GM19397 (cell line): Measurements from ENCODE around the gene LCNL1.
A peak's percentile ranks its signal among the peaks of the same experiment; 100 is the strongest.

ENCODE experiments used
- ATAC-seq: cut with Tn5 transposase; IDR thresholded peaks from one replicate; pipeline ENCODE4 v1.9.1; 2021; ENCODE audit warnings: mild to moderate bottlenecking, moderate library complexity; ENCODE audit not compliant: unreplicated experiment

LCNL1 gene

DNA sequence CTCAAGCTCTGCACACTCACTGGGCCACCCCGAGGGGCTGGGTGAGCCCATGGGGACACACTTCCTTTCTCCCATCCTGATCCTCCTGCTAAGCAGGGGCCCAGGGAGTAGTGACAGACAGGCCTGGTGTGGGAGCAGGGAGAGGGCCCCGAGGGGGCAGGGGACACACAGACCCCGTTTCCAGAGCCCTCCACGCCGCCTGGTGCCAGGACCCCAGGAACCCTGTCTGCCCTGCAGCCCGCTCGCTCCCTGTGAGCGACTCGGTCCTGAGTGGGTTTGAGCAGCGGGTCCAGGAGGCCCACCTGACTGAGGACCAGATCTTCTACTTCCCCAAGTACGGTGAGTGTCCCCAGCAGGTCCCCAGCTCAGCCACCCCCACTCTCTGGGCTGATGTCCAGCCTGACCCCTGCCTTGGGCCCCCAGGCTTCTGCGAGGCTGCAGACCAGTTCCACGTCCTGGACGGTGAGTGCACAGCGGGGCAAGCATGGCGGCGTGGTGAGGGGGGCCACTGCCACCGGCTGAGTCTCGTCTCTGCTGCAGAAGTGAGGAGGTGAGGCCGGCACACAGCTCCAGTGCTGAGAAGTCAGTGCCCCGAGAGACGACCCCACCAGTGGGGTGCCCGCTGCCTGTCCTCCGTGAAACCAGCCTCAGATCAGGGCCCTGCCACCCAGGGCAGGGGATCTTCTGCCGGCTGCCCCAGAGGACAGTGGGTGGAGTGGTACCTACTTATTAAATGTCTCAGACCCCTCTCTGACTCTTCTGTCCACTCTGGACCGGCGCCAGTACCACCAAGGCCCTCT is 36.4 kb upstream of the LCNL1 start:
- ATAC-seq: no peak

DNA sequence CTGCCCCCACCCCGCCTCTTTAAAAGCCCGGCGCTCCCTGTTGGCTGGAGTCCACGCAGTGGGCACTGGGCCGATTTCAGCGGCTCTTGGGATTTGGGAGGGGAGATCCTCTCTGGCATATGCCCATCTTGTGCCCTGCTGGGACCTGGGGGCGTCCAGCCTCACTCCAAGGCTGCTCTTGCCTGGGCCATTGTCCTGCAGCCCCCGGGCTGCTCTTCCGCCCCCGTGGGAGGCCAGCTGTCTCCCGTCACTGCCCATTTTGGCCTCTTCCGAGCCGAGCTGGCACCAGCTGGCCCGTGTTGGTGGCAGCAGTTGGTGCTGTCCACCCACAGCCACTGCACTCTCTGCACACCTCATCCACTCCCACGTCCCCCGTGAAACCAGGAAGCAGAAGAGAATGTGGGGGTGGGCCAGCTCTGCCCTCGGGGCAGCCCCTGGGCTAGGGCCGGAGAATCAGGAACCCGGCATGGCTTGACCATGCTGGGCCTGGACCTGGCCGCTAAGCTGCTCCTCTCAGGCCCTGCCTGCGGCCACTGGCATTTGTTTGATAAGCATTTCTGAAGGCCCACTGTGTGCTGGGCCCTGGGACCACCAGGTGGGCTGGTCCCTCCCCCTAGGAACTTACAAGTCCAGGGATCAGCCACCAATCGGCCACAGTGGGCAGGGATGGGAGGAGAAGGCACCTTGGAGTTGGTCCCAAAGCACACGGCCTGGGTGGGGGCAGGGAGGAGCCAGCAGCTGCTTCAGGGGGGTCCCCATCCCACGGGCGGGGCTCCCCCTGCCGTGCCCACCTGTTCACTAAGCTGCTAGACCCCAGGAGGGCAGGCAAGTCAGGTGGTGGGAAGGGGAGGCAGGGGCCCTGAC is 35.5 kb upstream of the LCNL1 start:
- no peak for ATAC-seq

DNA sequence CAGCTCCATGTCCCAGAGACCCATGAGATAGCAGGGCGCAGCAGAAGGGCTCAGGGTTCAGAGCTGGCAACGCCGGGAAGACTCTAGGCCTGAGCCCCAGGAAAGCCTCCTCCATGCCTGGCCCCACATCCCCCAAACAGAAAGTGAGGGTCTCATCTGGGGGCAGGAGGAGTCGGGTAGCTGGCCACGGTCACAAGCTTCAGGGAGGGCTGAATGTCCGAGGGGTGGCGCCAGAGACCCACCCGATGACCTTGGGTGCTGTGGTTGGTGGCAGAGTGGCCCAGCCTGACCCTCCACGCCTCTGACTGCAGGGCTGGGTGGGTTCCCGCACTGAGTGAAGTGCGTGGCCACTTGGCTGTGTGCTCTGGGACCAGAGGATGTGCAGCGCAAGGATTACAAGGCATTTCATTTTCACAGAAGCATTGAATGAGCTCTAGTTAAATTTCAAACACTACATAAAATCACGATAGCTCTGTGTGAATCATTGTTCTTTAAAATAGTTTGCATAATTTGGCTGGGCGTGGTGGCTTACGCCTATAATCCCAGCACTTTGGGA is 34.8 kb upstream of the LCNL1 start:
- ATAC-seq: no peak

DNA sequence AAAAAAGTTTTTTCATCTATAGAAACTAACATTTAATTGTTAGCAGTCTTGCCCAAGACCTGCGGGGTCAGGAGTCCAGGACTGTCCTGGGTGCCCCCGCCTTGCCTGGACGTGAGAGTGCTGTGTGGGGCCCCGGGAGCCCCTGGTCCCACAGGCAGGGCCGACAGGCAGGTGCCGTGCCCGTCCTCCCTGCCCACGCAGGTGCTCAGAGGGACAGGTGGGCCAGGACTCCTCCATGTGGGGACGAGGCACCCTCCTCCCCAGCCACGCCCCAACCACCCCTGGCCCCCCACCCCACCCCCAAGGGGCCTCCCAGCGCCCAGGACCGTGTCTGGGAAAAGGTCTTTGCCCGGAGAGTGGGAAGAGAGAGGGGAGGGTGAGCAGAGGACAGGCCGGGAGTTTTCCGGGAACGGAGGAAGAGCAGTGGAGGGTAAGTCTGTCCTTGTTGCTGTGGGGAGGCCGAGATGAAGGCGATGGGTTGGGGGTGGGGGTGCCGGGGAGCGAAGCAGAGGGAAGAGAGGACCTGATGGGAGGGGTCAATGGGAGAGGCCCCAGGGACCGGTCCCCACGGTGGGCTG is 33.5 kb upstream of the LCNL1 start:
- ATAC-seq: no peak

DNA sequence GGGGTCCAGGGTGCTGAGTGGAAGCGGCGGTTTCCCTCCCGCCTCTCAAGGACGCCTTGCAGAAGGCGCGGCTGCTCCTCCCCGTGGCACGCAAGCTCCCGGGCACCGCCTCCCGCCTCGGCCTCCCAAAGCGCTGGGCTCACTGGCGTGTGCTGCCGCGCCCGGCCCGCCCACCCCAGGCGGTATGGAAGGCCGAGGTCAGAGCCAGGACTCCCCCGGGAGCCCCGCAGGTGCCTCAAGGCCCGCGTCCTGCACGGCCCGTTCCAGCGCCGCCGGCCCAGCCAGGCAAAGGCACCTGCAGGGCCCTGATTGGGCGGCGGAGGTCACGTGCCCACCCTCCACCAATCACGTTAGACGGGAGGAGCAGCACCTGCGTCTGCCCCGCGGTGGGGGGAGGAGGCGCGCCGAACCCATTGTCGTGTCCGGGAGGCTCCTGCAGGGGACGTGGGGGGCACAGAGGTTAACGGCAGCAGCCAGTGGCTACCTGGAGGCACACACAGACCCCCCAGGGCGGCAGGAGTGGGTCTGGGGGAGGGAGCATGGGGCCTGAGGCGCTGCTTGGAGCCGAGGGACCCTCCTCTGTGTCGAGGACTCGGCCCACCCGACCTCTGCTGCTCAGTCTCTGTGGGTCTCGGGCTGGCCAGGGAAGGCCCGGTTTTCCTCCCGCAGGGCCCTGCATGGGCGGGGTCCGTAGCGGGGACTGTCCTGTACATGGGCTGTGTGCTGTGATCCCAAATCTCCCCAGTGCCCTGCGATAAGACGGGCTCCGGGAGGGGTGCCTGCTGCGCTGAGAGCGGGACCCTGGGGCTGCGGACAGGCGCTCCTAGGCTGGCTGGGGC is 32.8 kb upstream of the LCNL1 start:
- ATAC-seq: peak; percentile 86

DNA sequence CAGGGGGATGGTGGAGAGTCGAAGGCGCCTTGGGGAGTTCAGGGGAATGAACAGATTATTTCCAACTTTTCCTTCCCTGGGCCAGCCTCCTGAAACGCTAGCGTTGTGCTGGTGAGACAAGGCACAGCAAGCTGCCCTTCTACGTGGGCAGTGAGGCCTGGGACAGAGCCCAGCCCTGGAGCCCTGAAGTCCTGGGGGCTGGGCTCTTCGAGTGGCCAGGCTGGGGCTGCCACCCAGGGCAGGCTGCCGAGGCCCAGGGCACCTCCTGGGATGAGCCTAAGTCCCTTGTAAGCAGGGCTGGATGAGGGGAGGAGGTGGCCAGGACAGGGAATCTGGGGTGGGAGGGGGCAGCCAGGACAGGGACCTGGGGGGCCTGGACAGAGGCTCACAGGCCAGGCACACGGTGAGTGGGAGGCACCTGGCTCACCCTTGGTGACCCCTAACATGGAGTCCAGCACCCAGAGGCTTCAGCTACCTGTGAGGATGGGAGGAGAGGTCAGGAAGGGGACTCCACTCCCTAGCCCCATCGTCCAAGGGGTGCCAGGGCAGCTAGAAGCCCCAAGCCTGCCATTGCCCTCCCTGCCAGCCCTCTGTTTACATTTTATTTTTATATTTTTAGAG is 32.0 kb upstream of the LCNL1 start:
- ATAC-seq: no peak

DNA sequence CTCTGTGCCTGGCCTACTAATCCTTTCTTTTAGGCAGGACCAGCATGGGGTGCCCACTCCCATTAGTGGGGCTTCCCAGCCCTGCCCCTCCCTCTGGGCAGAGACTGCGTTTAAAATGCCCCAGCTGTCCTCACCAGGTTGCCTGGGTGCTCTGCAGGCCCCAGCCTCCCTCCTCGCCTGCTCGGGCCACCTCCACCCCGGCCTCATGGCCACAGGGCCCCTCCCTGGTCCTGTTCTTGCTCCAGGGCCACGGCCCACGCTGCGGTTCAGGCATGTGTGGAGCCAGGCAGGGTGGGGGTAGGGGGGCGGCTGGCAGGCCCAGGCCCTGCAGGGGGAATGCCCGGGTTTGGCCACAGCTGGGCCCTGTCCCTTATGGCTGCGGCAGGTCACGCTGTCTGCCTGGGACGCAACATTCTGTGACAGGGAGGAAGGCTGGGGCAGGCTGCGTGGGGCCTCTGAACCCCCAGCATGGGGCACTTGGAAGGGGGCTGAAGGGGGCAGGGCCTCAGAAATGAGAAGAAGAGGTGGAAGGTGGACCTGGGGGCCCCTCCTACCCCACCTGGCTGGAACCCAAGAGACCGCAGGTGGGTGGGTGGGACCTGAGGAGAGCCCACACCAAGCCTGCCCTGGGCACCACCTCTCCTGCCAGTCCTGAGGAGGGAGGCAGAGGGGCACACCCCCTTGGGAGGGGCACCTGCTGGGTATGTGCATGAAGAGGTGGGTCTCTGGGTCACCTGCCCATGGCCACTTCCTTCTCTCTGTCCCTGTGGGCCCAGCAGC is 31.1 kb upstream of the LCNL1 start, which contains the start of gene LCN12:
LCN12 (plus strand) TSS at position 733 of the 780 bp plus-strand sequence. CDS start 55 bp downstream, outside the sequence.
- no peak for ATAC-seq

DNA sequence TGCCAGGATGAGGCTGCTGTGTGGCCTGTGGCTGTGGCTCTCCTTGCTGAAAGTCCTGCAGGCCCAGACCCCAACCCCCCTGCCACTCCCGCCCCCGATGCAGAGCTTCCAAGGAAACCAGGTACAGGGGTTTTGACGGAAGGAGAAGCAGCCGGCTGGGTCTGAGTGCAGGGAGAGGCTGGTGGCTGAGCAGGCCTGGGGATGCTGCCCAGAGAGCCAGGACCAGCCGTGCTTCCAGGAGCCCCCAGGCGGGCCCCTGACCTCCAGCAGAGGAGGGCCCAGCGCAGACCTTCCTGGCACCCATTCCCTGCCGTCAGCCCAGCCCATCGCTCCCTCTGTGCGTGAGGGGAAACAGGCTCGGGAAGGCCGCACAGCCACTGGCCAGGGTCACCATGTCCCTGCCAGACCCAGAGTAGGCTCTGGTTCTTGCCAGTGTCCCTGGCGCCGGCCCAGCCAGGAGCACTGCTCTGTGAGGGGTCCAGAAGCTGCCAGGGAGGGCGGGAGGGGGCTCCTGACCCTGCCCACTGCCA is 30.4 kb upstream of the LCNL1 start:
- no peak for ATAC-seq

DNA sequence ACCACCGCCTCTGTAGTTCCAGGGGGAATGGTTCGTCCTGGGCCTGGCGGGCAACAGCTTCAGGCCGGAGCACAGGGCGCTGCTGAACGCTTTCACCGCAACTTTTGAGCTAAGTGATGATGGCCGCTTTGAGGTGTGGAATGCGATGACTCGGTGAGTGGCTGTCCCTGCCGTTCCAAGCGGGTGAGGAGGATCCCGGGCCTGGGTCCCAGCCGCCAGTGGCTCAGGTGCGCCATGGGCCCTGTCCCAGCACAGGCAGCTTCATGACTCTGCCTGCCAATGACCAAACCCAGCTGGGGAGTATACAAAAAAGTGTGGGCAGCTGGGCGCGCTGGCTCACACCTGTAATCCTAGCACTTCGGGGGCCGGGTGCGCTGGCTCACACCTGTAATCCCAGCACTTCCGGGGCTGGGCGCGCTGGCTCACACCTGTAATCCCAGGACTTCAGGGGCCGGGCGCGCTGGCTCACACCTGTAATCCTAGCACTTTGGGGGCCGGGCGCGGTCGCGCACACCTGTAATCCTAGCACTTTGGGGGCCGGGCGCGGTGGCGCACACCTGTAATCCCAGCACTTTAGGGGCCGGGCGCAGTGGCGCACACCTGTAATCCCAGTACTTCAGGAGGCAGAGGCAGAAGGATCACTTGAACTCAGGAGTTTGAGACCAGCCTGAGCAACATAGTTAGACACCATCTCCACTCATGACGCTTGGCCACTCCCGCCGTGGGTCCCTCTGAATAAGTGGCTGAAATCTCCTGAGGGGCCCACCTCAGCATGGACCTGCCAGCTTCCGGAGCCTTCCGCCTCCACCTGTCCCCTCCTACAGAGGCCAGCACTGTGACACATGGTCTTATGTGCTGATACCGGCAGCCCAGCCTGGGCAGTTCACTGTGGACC is 29.7 kb upstream of the LCNL1 start:
- no peak for ATAC-seq

DNA sequence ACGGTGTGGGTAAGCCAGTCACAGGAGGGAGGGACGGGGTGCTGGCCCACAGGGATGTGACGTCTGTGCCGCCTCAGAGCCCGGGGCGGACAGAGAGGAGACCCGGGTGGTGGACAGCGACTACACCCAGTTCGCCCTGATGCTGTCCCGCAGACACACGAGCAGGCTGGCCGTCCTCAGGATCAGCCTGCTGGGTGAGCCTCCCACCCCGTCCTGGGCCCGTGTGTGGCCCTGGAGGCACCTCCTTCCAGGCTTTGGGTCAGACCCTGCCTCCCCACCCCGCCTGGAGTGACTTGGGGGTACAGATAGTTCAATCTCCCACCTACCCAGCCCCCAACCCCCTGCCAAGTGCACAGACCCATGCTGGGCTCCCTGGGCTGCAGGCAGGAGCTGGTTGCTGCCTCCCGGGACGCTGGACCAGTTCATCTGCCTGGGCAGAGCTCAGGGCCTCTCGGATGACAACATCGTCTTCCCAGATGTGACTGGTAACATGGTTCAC is 29.0 kb upstream of the LCNL1 start:
- ATAC-seq: no peak

DNA sequence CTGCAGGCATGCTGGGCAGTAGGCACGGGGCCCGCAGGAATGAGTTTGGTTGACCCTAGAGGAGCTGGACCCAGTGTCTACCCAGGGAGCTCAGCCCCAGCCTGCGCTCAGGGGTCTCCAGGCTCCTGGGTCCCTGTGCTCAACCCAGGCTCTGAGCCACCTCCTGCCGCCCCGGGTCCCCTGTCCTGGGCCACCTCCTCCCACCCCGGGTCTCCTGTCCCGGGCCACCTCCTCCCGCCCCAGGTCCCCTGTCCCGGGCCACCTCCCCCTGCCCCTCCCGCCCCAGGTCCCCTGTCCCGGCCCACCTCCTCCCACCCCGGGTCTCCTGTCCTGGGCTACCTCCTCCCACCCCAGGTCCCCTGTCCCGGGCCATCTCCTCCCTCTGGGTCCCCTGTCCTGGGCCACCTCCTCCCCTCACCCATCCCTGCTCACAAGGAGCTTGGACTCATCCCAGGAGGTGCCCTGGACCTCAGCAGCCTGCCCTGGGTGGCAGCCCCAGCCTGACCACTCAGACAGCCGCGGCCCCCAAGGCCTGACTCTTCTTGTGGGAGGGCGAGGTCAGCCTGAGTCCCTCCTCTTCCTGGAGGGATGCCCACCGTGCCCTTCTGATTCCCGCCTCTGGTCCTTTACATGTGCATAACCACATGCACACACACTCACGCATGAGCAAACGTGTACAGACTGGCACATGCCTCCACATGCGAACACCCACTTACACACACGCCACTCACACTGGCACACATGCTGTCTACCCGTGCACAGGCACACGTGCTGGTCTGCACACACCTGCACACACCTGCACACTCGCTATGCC is 28.3 kb upstream of the LCNL1 start:
- no peak for ATAC-seq

DNA sequence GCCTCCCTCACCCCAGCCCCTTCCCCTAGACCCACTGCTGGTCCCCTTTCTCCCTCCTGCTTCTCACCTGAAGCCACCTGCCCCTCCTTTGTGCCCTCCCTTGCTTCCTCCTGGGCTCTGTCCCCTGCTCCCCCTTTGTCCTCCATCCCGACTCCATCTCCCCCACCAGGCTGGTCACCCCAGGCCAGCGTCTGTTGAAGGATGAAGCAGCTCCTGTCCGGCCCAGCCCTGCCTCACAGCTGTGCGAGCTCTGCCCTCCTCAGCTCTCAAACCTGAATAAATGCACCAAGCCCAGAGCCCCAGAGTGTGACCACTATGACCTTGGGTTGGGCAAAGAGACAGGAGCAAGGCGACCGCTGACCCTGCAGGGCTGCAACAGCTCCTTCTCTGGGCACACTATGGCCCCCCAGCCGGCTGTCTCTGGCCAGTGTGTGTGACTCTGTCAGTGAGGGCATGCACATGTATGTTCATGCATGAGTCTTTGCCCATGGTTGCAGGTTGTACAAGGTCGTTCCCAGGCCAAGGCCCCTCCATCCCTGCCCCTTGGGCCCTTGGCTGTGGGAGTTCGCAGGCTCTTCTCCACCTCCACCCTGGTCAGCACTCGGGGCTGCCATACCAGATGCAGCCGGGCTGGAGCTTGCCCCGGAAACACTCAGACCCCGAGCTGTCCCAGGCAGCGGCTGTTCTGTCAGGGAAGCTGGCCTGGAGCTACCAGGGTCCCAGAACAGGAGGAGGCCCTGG is 27.4 kb upstream of the LCNL1 start:
- ATAC-seq: no peak

DNA sequence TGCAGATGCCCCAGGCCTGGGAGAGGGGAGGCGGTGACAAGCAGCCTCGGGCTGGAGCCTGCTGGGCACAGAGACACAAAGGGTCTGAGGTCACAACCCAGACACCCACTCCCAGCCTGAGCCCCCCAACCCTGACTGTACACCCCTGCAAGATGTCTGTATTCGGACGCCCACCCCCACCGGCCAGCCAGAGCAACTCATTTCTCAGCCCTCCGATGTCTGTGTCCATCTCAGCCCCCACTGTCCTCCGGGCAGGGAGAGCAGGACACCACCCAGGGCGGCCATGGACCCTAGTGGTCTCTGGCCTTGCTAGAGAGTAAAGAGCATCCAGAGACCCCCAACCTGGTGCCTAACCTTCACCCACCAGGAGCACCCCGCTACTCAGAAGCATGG is 26.9 kb upstream of the LCNL1 start:
- no peak for ATAC-seq

DNA sequence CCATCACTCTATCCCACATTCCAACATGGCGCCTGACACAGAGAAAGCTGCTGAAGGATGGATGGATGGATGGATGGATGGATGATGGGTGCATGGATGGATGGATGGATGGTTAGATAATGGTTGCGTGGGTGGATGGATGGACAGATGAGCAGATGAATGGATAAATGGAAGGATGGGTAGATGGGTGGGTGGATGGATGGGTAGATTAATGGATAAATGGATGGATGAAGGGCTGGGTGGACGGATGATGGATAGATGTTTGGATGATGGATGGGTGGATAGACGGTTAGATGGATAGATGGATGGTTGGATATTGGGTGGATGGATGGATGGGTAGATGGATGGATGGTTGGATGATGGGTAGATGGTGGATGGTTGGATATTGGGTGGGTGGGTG is 26.2 kb upstream of the LCNL1 start:
- no peak for ATAC-seq

DNA sequence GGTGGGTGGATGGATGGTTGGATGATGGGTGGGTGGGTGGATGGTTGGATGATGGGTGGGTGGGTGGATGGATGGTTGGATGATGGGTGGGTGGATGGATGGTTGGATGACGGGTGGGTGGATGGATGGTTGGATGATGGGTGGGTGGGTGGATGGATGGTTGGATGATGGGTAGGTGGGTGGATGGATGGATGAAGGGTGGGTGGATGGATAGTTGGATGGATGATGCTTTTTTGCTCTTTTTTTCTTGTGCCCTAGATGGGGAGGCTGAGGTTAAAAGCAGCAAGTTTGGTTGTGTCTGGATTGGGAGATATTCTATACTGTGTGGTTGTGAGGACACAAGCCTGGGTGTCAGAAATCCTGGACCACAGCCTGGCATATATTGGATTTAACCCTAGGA is 25.3 kb upstream of the LCNL1 start:
- no peak for ATAC-seq

DNA sequence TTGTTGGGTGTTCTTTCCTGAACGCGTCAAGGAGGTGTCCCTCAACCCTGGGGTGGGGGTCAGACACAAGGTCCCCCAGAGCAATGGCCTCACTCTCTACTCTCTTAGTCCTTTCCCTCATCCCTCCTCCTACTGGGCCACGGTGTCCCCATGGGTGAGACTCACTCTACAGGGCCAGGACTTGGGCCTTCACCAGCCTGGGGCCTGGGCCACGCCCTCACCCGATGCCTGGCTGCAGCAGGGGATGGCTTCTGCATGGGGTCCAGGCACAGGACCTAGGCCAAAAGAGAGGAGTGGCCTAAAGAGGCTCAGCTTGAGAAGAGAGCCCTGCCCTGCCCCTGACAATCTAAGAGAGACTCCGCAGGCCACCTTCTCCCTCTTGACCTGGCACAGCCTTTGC is 24.9 kb upstream of the LCNL1 start:
- ATAC-seq: no peak
